PFSK-1 (cell line): ENCODE results near the gene VTI1A.

Experiments
- POLR2AphosphoS5 ChIP-seq: IDR thresholded peaks from 2 replicates; pipeline ENCODE4 v1.6.1; 2012; ENCODE audit warnings: low read depth, mild to moderate bottlenecking, control low read depth, low read length, moderate library complexity
- SIN3A ChIP-seq: IDR thresholded peaks from 2 replicates; pipeline ENCODE4 v1.6.1; 2012; ENCODE audit warnings: mild to moderate bottlenecking, low read length, moderate library complexity, borderline replicate concordance; ENCODE audit not compliant: insufficient read depth
- TF ChIP-seq, protein P1 (sequence below), 2 experiments: IDR thresholded peaks; 2 replicates each; pipeline versions ENCODE4 v1.6.1 to v1.8.0; 2011 to 2012; ENCODE audit warnings: low read depth in 2 of 2, low read length in 2 of 2, control low read depth in 1 of 2, inconsistent platforms in 1 of 2, mild to moderate bottlenecking in 1 of 2, moderate library complexity in 1 of 2; ENCODE audit not compliant: insufficient read depth in 1 of 2

DNA sequence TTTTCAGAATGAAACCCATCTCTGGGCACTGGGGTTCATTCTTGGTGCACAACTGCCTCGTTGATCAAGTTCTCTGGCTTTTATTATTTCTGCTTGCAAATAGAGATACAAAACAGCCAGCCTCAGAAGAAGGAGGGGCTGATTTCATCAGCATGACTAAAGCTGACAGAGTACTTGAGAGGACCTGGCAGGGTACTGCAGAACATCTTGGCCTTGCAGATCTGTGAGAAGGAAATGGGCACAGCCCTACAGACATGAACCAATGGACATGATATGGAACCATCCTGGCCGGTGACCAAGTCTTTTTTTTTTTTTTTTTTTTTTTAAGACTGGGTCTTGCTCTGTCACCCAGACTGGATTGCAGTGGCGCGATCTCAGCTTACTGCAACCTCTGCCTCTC, 240.6 kb downstream of the VTI1A start:
- no peak for TF ChIP-seq SIN3A
- TF ChIP-seq, protein P1, sequence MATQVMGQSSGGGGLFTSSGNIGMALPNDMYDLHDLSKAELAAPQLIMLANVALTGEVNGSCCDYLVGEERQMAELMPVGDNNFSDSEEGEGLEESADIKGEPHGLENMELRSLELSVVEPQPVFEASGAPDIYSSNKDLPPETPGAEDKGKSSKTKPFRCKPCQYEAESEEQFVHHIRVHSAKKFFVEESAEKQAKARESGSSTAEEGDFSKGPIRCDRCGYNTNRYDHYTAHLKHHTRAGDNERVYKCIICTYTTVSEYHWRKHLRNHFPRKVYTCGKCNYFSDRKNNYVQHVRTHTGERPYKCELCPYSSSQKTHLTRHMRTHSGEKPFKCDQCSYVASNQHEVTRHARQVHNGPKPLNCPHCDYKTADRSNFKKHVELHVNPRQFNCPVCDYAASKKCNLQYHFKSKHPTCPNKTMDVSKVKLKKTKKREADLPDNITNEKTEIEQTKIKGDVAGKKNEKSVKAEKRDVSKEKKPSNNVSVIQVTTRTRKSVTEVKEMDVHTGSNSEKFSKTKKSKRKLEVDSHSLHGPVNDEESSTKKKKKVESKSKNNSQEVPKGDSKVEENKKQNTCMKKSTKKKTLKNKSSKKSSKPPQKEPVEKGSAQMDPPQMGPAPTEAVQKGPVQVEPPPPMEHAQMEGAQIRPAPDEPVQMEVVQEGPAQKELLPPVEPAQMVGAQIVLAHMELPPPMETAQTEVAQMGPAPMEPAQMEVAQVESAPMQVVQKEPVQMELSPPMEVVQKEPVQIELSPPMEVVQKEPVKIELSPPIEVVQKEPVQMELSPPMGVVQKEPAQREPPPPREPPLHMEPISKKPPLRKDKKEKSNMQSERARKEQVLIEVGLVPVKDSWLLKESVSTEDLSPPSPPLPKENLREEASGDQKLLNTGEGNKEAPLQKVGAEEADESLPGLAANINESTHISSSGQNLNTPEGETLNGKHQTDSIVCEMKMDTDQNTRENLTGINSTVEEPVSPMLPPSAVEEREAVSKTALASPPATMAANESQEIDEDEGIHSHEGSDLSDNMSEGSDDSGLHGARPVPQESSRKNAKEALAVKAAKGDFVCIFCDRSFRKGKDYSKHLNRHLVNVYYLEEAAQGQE (IDR thresholded peaks at IDR 0.05; ENCODE audit: insufficient read depth in 1 of 2, low read depth in 2 of 2, low read length in 2 of 2): no peak
- TF ChIP-seq POLR2AphosphoS5: no peak
